NCI-H128 (cell line): Measurements from ENCODE around the gene SCMH1.
A peak's percentile ranks its signal among the peaks of the same experiment; 100 is the strongest.

Source experiments
- DNase-seq: peaks from one replicate; lab custom pipeline; 2025; ENCODE audit not compliant: unreplicated experiment; lab: John Stamatoyannopoulos, UW

The SCMH1 gene

GRCh38 chr1:40980068-40980452 lies 262.0 kb downstream of the SCMH1 start:
- no peak for DNase-seq

- DNase-seq, result peak; percentile 94
These were observed 262.7 kb downstream of the SCMH1 start, which contains the start of gene CTPS1 for GRCh38 chr1:40979241-40980067. Gene CTPS1 (plus strand): TSS chr1:40979696. CDS start chr1:40983291, 3,595 bp downstream.

DNA sequence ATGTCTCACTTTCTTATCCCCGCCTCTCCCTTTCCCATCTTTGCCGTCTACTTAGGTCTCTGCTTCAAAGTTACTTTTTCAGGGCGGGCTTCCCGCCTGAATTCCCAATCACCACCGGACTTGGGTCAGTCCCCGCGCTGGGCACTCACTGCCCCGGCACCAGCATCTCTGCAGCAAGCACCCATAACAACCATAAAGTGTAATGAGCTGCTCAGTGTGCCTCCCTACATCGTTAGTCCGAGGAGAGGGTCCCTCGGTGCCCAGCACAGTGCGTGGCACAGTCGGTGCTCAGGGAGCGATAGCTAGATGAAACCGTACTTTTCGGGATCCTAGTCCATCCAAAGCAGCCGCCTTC lies 263.2 kb downstream of the SCMH1 start:
- no peak for DNase-seq

GRCh38 chr1:40977716-40978115 lies 264.4 kb downstream of the SCMH1 start:
- DNase-seq, result no peak
